ENCODE measurements around the gene NR1D1. TPM values are rescaled to one million over a fixed set of nuclear protein-coding genes. Genes with fewer than 3 reads are reported as not detected.
A peak's percentile ranks its signal among the peaks of the same experiment; 100 is the strongest.

Gene NR1D1
- total RNA-seq, 4 donors from 2014 or later = 6.1 to 24.2 (median 14.5) TPM

GRCh38 chr17:40123811-40124114 lies 23.4 kb upstream of the NR1D1 start:
- no peak for TF ChIP-seq POLR2AphosphoS5 (IDR thresholded peaks at IDR 0.05)
- TF ChIP-seq POLR2A (IDR thresholded peaks at IDR 0.05; ENCODE audit: low read depth) = no peak
- DNase-seq (ENCODE audit: extremely low spot score) = no peak
- Histone ChIP-seq H3K36me3 (peaks cover 28 to 31% (median 30%) of the 10 kb centered on the region in 4 donors), H3K27ac (replicated peaks in 1 of 4) (peak overlapping the region; percentile 97 to 99 (median 98)), H3K4me3 (peak overlapping the region; percentile 80 to 100 (median 97)), H3K9me3 (no peaks in the 10 kb centered on the region), H3K4me1 (peaks cover 19 to 50% (median 42%) of the 10 kb centered on the region in 4 donors), H3K27me3 (no peaks in the 10 kb centered on the region)
- WGBS = 0% methylated on average over 2 of the region's 2 CpGs
- intact Hi-C loops (cut with DNase I) = loop anchor here (2.0 kb wide), 1 partner anchor 41 kb away; no protein-coding TSS in a partner anchor

DNA sequence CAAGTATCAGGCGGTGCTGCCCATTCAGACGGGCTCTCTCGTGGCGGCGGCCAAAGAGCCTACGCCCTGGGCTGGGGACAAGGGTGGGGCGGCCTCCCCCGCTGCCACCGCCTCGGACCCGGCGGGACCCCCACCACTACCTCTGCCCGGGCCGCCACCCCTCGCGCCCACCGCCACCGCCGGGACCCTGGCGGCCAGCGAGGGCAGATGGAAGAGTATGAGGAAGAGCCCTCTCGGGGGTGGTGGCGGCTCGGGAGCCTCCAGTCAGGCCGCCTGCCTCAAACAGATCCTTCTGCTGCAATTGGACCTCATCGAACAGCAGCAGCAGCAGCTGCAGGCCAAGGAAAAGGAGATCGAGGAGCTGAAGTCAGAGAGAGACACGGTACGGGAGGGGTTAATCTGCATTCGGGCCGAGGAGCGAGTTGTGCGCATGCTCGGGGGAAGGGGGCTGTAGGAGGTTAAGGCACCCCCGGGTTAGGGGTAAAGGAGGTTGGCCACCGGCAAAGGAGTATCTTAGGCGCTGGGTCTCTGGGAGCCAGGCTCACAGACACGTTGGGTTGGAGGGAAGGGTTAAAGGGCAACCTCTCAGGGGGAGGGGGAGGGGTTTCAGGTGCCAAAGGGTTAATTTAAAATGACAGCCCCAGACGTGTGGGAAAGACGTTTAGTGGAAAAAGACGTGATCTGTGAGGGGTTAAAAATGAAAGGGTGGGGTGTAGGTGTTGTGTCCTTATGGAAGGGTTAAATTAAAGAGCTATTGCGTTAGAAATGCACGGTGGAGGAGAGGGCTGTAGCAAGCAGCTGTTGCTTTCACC lies 22.8 kb upstream of the NR1D1 start:
- Histone ChIP-seq H3K4me3 (peak overlapping the region; percentile 80 to 100 (median 97)), H3K9me3 (no peaks in the 10 kb centered on the region), H3K36me3 (peaks cover 23 to 25% (median 24%) of the 10 kb centered on the region in 4 donors), H3K4me1 (peaks cover 19 to 50% (median 42%) of the 10 kb centered on the region in 4 donors), H3K27ac (replicated peaks in 1 of 4) (peak overlapping the region; percentile 97 to 99 (median 98)), H3K27me3 (no peaks in the 10 kb centered on the region)
- intact Hi-C loops (cut with DNase I) = loop anchor here (2.0 kb wide), 1 partner anchor 42 kb away; no protein-coding TSS in a partner anchor
- TF ChIP-seq POLR2AphosphoS5 (IDR thresholded peaks at IDR 0.05) (peak; percentile 3 to 28), POLR2A (IDR thresholded peaks at IDR 0.05; ENCODE audit: low read depth) (peak; percentile 8), EP300 (IDR thresholded peaks at IDR 0.05) (no peak)
- WGBS = 2% methylated on average over 33 of the region's 43 CpGs
- no peak for DNase-seq (ENCODE audit: extremely low spot score)

- DNase-seq (ENCODE audit: extremely low spot score) = no peak
- no peaks in the 10 kb centered on the region for H3K27me3 ChIP-seq
- peak overlapping the region; percentile 97 to 99 (median 98) for H3K27ac ChIP-seq (replicated peaks in 1 of 4)
- H3K36me3 ChIP-seq = peaks cover 14 to 17% (median 16%) of the 10 kb centered on the region in 4 donors
- H3K4me3 ChIP-seq = peak overlapping the region; percentile 80 to 100 (median 97)
- intact Hi-C loops (cut with DNase I) = loop anchor here (2.0 kb wide), 1 partner anchor 42 kb away; no protein-coding TSS in a partner anchor
- H3K4me1 ChIP-seq = peaks cover 19 to 50% (median 42%) of the 10 kb centered on the region in 4 donors
- H3K9me3 ChIP-seq = no peaks in the 10 kb centered on the region
- TF ChIP-seq EP300 (IDR thresholded peaks at IDR 0.05) = no peak
- TF ChIP-seq CTCF (IDR thresholded peaks at IDR 0.05) = peak; percentile 10 to 40 (median 27)
- WGBS = 0% methylated on average over 32 of the region's 97 CpGs
These were observed 22.0 kb upstream of the NR1D1 start for GRCh38 chr17:40122136-40122998.

GRCh38 chr17:40121181-40122135 lies 21.1 kb upstream of the NR1D1 start, which contains the start of gene MSL1:
TSS of gene MSL1 (plus strand) at chr17:40121971. CDS start at chr17:40122613, 642 bp downstream.
- Histone ChIP-seq H3K4me1 (peaks cover 19 to 45% (median 42%) of the 10 kb centered on the region in 4 donors), H3K27me3 (no peaks in the 10 kb centered on the region), H3K27ac (replicated peaks in 1 of 4) (peak within 1 kb of the TSS; percentile 97 to 99 (median 98)), H3K4me3 (peak within 1 kb of the TSS; percentile 80 to 100 (median 97)), H3K9me3 (no peaks in the 10 kb centered on the region), H3K36me3 (peaks cover 5 to 8% (median 7%) of the 10 kb centered on the region in 4 donors)
- intact Hi-C loops (cut with DNase I) = loop anchor here (2.0 kb wide), 1 partner anchor 43 kb away; no protein-coding TSS in a partner anchor
- WGBS = 2% methylated on average over 29 of the region's 82 CpGs
- peak; percentile 96 for DNase-seq (ENCODE audit: extremely low spot score)
- TF ChIP-seq POLR2AphosphoS5 (IDR thresholded peaks at IDR 0.05) (peak; percentile 87 to 93), POLR2A (IDR thresholded peaks at IDR 0.05; ENCODE audit: low read depth) (peak; percentile 78), CTCF (IDR thresholded peaks at IDR 0.05) (no peak), EP300 (IDR thresholded peaks at IDR 0.05) (no peak)

GRCh38 chr17:40115101-40115436 lies 14.7 kb upstream of the NR1D1 start:
- H3K4me1 ChIP-seq = peaks cover 38 to 55% (median 54%) of the 10 kb centered on the region in 4 donors
- no peak for TF ChIP-seq EP300 (IDR thresholded peaks at IDR 0.05)
- TF ChIP-seq POLR2A (IDR thresholded peaks at IDR 0.05; ENCODE audit: low read depth) = no peak
- TF ChIP-seq CTCF (IDR thresholded peaks at IDR 0.05) = no peak
- no peak for TF ChIP-seq POLR2AphosphoS5 (IDR thresholded peaks at IDR 0.05)
- H3K9me3 ChIP-seq = no peaks in the 10 kb centered on the region
- no peaks in the 10 kb centered on the region for H3K36me3 ChIP-seq
- no peak overlapping the region for H3K4me3 ChIP-seq
- intact Hi-C loops (cut with DNase I) = no loop called here
- peak overlapping the region; percentile 88 to 99 (median 94) for H3K27ac ChIP-seq (replicated peaks in 1 of 4)
- DNase-seq (ENCODE audit: extremely low spot score) = no peak
- no peaks in the 10 kb centered on the region for H3K27me3 ChIP-seq
- WGBS = 54% methylated on average over 2 of the region's 2 CpGs

Measured in esophagus muscularis mucosa (tissue), 4 donors.